ENCODE results near the gene ALPK1. TPM values are rescaled to one million over a fixed set of nuclear protein-coding genes. Genes with fewer than 3 reads are reported as not detected.

Gene ALPK1
- polyA plus RNA-seq, 1 donor from 2014 or later = 0.10 TPM

DNA sequence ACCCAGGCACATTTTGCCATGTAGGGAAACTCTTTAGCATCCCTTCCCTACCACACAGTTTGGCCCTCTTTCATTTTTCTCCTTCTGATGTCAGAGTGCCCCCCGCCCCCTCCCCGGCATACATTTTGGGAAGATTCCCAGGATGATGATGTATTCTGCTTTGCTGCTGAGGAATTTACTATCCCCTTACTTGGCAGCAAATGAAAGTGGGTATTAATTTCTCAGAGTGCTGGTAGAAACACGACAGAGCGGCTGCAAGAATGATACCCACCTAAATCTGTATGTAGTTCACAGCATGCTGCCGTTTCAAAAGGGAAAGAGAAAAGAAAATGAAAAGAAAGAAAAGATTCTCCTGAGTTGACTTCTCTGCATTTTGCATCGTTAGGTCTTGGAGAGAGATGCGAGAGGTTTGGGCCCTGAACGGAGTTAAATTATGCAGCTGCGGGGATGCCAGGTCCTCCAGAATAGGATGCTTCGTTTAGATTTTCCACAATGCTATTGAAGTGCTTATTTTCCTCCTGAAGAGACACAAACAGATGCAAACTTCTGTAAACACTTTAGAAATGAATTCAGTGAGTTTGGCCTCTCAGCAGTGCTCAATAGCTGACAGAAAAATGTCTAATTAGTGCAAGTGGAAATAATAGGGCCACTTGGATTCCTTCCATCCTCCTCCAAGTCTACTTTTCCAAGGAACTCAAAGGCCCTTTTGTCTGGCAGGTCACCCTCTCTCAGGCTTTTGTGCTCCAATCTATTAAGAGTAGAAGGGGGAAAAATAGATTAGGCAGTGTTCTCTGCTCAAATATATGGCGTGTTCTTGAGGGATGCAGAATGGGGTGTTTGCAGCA, 106.2 kb downstream of the ALPK1 start:
- no peak for TF ChIP-seq EP300 (conservative IDR thresholded peaks at IDR 0.05; ENCODE audit: poor library complexity, severe bottlenecking)
- TF ChIP-seq, protein P1, sequence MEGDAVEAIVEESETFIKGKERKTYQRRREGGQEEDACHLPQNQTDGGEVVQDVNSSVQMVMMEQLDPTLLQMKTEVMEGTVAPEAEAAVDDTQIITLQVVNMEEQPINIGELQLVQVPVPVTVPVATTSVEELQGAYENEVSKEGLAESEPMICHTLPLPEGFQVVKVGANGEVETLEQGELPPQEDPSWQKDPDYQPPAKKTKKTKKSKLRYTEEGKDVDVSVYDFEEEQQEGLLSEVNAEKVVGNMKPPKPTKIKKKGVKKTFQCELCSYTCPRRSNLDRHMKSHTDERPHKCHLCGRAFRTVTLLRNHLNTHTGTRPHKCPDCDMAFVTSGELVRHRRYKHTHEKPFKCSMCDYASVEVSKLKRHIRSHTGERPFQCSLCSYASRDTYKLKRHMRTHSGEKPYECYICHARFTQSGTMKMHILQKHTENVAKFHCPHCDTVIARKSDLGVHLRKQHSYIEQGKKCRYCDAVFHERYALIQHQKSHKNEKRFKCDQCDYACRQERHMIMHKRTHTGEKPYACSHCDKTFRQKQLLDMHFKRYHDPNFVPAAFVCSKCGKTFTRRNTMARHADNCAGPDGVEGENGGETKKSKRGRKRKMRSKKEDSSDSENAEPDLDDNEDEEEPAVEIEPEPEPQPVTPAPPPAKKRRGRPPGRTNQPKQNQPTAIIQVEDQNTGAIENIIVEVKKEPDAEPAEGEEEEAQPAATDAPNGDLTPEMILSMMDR (IDR thresholded peaks at IDR 0.05; ENCODE audit: poor library complexity, severe bottlenecking) = no peak
- TF ChIP-seq TAF1 (IDR thresholded peaks at IDR 0.05; ENCODE audit: low read depth) = no peak
- TF ChIP-seq RAD21 (conservative IDR thresholded peaks at IDR 0.05) = no peak
- TF ChIP-seq SMC3 (conservative IDR thresholded peaks at IDR 0.05; ENCODE audit: poor library complexity) = no peak
- TF ChIP-seq REST (IDR thresholded peaks at IDR 0.05; ENCODE audit: borderline replicate concordance) = no peak
- H3F3A ChIP-seq (ENCODE audit: insufficient read depth, low read length, poor library complexity, severe bottlenecking) = no peaks in the 10 kb centered on the region
- no peaks in the 10 kb centered on the region for H3K36me3 ChIP-seq (ENCODE audit: insufficient read depth, low read length)
- no peaks in the 10 kb centered on the region for H3K9me3 ChIP-seq (ENCODE audit: low read length)
- no peak overlapping the region for H3K9ac ChIP-seq (ENCODE audit: low read length)
- H3K4me3 ChIP-seq (ENCODE audit: low read length) = no peak overlapping the region
- no peak overlapping the region for H3K27ac ChIP-seq (ENCODE audit: low read length)
- H2AFZ ChIP-seq (ENCODE audit: low read depth, low read length) = no peak overlapping the region
- no peak overlapping the region for H3K4me2 ChIP-seq (ENCODE audit: low read length)
- H3K9me2 ChIP-seq (ENCODE audit: insufficient read depth, low read length) = no peaks in the 10 kb centered on the region
- H4K20me1 ChIP-seq (ENCODE audit: insufficient read depth) = no peaks in the 10 kb centered on the region
- no peaks in the 10 kb centered on the region for H3K27me3 ChIP-seq (ENCODE audit: insufficient read depth, low read depth, low read length)
- H3K79me2 ChIP-seq (replicated peaks; ENCODE audit: insufficient read depth, low read length) = no peaks in the 10 kb centered on the region

DNA sequence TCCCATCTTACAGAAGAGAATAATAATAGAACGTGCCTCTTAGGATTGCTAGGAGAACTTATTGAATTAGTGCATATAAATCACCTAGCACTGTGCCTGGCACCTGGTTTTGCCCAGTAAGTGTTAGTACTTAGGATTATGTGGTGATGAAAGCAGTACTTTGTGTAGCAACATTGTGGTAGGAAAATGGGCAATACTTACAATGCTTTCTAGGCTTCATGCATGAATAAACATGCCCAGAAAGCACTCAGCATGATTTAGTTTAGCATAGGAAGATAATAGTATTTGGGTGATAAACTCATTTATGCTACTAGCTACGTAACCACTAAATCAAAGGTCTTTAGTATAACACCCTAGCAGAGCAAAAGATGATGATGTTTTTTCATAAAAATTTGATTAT, 113.2 kb downstream of the ALPK1 start:
- H3K27me3 ChIP-seq (ENCODE audit: insufficient read depth, low read depth, low read length) = no peaks in the 10 kb centered on the region
- H3K4me3 ChIP-seq (ENCODE audit: low read length) = no peak overlapping the region
- no peaks in the 10 kb centered on the region for H3K79me2 ChIP-seq (replicated peaks; ENCODE audit: insufficient read depth, low read length)
- TF ChIP-seq TAF1 (IDR thresholded peaks at IDR 0.05; ENCODE audit: low read depth) (no peak), EZH2 (IDR thresholded peaks at IDR 0.05; ENCODE audit: borderline replicate concordance, insufficient read depth, low read length, poor library complexity, severe bottlenecking) (no peak), SMC3 (conservative IDR thresholded peaks at IDR 0.05; ENCODE audit: poor library complexity) (no peak), EP300 (conservative IDR thresholded peaks at IDR 0.05; ENCODE audit: poor library complexity, severe bottlenecking) (no peak), MXI1 (conservative IDR thresholded peaks at IDR 0.05; ENCODE audit: poor library complexity, severe bottlenecking) (no peak), REST (IDR thresholded peaks at IDR 0.05; ENCODE audit: borderline replicate concordance) (no peak), POLR2AphosphoS5 (IDR thresholded peaks at IDR 0.05) (no peak)
- TF ChIP-seq, protein P1 (IDR thresholded peaks at IDR 0.05; ENCODE audit: poor library complexity, severe bottlenecking) = no peak
- H3K9ac ChIP-seq (ENCODE audit: low read length) = no peak overlapping the region
- H2AFZ ChIP-seq (ENCODE audit: low read depth, low read length) = no peak overlapping the region
- H4K20me1 ChIP-seq (ENCODE audit: insufficient read depth) = no peaks in the 10 kb centered on the region
- no peaks in the 10 kb centered on the region for H3K9me2 ChIP-seq (ENCODE audit: insufficient read depth, low read length)
- no peak overlapping the region for H3K27ac ChIP-seq (ENCODE audit: low read length)
- no peak overlapping the region for H3K4me2 ChIP-seq (ENCODE audit: low read length)
- H3K36me3 ChIP-seq (ENCODE audit: insufficient read depth, low read length) = no peaks in the 10 kb centered on the region
- H3K9me3 ChIP-seq (ENCODE audit: low read length) = no peaks in the 10 kb centered on the region
- H3F3A ChIP-seq (ENCODE audit: insufficient read depth, low read length, poor library complexity, severe bottlenecking) = no peaks in the 10 kb centered on the region

All from neural cell (in vitro differentiated cells).